ENCODE results near the gene HOXB2. TPM values are rescaled to one million over a fixed set of nuclear protein-coding genes. Genes with fewer than 3 reads are reported as not detected.

HOXB2 gene
- total RNA-seq, 2 experiments from 2014 or later, result not detected

DNA sequence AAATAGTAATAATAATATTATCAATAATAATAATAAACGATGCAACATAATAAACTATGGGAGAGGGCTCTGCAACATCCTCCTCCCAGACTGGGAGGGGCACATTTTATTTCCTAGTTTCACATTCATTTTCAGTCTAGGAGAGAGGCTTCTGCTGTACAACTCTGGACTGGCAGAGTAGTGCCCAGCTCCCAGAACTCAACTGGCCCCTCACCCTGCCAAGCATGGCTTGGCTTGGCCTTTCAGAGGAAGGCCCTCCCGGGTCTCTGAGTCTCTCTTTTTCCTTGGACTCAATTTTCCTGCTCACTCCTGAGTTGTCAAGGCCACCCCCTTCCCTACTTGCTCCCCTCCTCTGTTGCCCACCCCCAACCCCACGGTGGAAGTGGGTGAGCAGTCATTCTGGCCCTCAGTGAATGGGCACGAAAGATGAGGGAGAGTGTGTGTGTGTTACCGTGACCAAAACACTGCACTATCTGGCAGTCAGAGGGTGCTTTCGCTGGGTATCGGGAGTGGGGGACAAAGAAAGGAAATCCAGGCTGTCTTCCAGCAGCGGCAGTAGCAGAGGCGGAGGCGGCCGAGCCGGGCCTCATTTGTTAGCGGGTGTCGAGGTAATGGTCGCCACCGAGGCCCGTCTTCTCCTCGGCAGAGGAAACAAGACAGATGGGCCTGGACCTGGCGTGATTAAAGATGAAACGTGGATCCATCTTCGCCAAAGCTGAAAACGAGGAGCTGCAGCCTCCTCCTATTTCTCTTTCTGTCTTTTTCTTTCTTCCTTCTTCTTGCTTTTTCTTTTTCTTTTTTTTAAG, 31.0 kb upstream of the HOXB2 start:
- DNase-seq (ENCODE audit: low spot score), result no peak
- ChIA-PET CTCF (ENCODE audit: unreplicated experiment) (no interaction called here), POLR2A (no interaction called here)
- H3K4me2 ChIP-seq (ENCODE audit: low read length), result no peak overlapping the region
- peaks cover 19% of the 10 kb centered on the region for H3K4me1 ChIP-seq (ENCODE audit: insufficient read depth, low read length, poor library complexity, severe bottlenecking)
- no peak overlapping the region for H3K4me3 ChIP-seq (ENCODE audit: low read depth, low read length, poor library complexity, severe bottlenecking)
- no peaks in the 10 kb centered on the region for H3K9me2 ChIP-seq (ENCODE audit: insufficient read depth, low read length)
- H3K27ac ChIP-seq (ENCODE audit: low read depth, low read length, poor library complexity, severe bottlenecking), result no peak overlapping the region
- H4K20me1 ChIP-seq (ENCODE audit: insufficient read depth, low read length), result no peaks in the 10 kb centered on the region
- BruUV-seq (replicated peaks), result TSS peak; percentile 74
- H3K36me3 ChIP-seq (ENCODE audit: insufficient read depth, low read length), result peaks cover 5% of the 10 kb centered on the region; the same call in 1 of the 2 replicates
- intact Hi-C loops (cut with micrococcal nuclease; ENCODE audit: unreplicated experiment), result no loop called here
- H3K79me2 ChIP-seq (ENCODE audit: insufficient read depth, low read depth, low read length), result peaks cover 6% of the 10 kb centered on the region; the same call in 1 of the 2 replicates
- no peak overlapping the region for H2AFZ ChIP-seq (ENCODE audit: low read length)
- H3K9me3 ChIP-seq (ENCODE audit: low read length), result no peaks in the 10 kb centered on the region
- TF ChIP-seq, protein P1, sequence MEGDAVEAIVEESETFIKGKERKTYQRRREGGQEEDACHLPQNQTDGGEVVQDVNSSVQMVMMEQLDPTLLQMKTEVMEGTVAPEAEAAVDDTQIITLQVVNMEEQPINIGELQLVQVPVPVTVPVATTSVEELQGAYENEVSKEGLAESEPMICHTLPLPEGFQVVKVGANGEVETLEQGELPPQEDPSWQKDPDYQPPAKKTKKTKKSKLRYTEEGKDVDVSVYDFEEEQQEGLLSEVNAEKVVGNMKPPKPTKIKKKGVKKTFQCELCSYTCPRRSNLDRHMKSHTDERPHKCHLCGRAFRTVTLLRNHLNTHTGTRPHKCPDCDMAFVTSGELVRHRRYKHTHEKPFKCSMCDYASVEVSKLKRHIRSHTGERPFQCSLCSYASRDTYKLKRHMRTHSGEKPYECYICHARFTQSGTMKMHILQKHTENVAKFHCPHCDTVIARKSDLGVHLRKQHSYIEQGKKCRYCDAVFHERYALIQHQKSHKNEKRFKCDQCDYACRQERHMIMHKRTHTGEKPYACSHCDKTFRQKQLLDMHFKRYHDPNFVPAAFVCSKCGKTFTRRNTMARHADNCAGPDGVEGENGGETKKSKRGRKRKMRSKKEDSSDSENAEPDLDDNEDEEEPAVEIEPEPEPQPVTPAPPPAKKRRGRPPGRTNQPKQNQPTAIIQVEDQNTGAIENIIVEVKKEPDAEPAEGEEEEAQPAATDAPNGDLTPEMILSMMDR (conservative IDR thresholded peaks at IDR 0.05; ENCODE audit: low read length), result no peak
- no peak for TF ChIP-seq EZH2phosphoT487 (IDR thresholded peaks at IDR 0.05; ENCODE audit: borderline replicate concordance, low read depth, low read length)

GRCh38 chr17:48575066-48575582, 30.2 kb upstream of the HOXB2 start:
- TF ChIP-seq, protein P1 (conservative IDR thresholded peaks at IDR 0.05; ENCODE audit: low read length), result no peak
- no peak for TF ChIP-seq EZH2phosphoT487 (IDR thresholded peaks at IDR 0.05; ENCODE audit: borderline replicate concordance, low read depth, low read length)
- intact Hi-C loops (cut with micrococcal nuclease; ENCODE audit: unreplicated experiment), result no loop called here
- BruUV-seq (replicated peaks), result no TSS peak

More at GRCh38 chr17:48575066-48575582, 30.2 kb upstream of the HOXB2 start:
- no peaks in the 10 kb centered on the region for H3K9me3 ChIP-seq (ENCODE audit: low read length)
- CTCF ChIA-PET (ENCODE audit: unreplicated experiment), result no interaction called here
- H3K36me3 ChIP-seq (ENCODE audit: insufficient read depth, low read length), result peaks cover 5% of the 10 kb centered on the region; the same call in 1 of the 2 replicates
- POLR2A ChIA-PET, result no interaction called here
- no peak overlapping the region for H2AFZ ChIP-seq (ENCODE audit: low read length)
- no peaks in the 10 kb centered on the region for H4K20me1 ChIP-seq (ENCODE audit: insufficient read depth, low read length)
- peaks cover 6% of the 10 kb centered on the region; the same call in 1 of the 2 replicates for H3K79me2 ChIP-seq (ENCODE audit: insufficient read depth, low read depth, low read length)
- no peaks in the 10 kb centered on the region for H3K9me2 ChIP-seq (ENCODE audit: insufficient read depth, low read length)
- H3K4me1 ChIP-seq (ENCODE audit: insufficient read depth, low read length, poor library complexity, severe bottlenecking), result peaks cover 19% of the 10 kb centered on the region
- no peak for DNase-seq (ENCODE audit: low spot score)
- H3K4me3 ChIP-seq (ENCODE audit: low read depth, low read length, poor library complexity, severe bottlenecking), result no peak overlapping the region
- no peak overlapping the region for H3K27ac ChIP-seq (ENCODE audit: low read depth, low read length, poor library complexity, severe bottlenecking)
- H3K4me2 ChIP-seq (ENCODE audit: low read length), result no peak overlapping the region
